ENCODE data around the gene RAF1. TPM values are rescaled to one million over a fixed set of nuclear protein-coding genes. Genes with fewer than 3 reads are reported as not detected.
"Not testable (repeated sequence)": the region's sequence is repeated elsewhere in the genome, so short reads cannot be mapped to it uniquely, and the experiment has no call there.

RAF1 gene
- total RNA-seq, 1 donor from 2014 or later: 115 TPM

GRCh38 chr3:12644331-12644937 lies 19.5 kb downstream of the RAF1 start:
- H4K20me1 ChIP-seq (ENCODE audit: low read depth): peaks cover 68% of the 10 kb centered on the region
- no peak for TF ChIP-seq EZH2 (IDR thresholded peaks at IDR 0.05)
- no peak for TF ChIP-seq EZH2phosphoT487 (IDR thresholded peaks at IDR 0.05)
- no peak for TF ChIP-seq CTCF (IDR thresholded peaks at IDR 0.05)

GRCh38 chr3:12643724-12644123 lies 20.2 kb downstream of the RAF1 start:
- no peaks in the 10 kb centered on the region for H3K36me3 ChIP-seq
- TF ChIP-seq EZH2 (IDR thresholded peaks at IDR 0.05): no peak
- TF ChIP-seq CTCF (IDR thresholded peaks at IDR 0.05): no peak
- TF ChIP-seq EZH2phosphoT487 (IDR thresholded peaks at IDR 0.05): no peak
- H2AFZ ChIP-seq (replicated peaks): no peak overlapping the region
- peaks cover 68% of the 10 kb centered on the region for H4K20me1 ChIP-seq (ENCODE audit: low read depth)
- H3K4me2 ChIP-seq: no peak overlapping the region
- H3K4me3 ChIP-seq: no peak overlapping the region
- H3K9me3 ChIP-seq (ENCODE audit: low read depth): no peaks in the 10 kb centered on the region
- Mint-ChIP-seq H3K27me3 (ENCODE audit: insufficient read depth, low read depth) (peaks cover 2% of the 10 kb centered on the region), H3K4me1 (peaks cover 8% of the 10 kb centered on the region), H3K36me3 (peaks cover 19% of the 10 kb centered on the region), H3K27ac (no peak overlapping the region), H3K4me3 (no peak overlapping the region), H3K9me3 (peaks cover 11% of the 10 kb centered on the region)
- H3F3A ChIP-seq (ENCODE audit: low read depth): no peaks in the 10 kb centered on the region
- no peaks in the 10 kb centered on the region for H3K27me3 ChIP-seq
- H3K4me1 ChIP-seq: no peaks in the 10 kb centered on the region
- H3K79me2 ChIP-seq (ENCODE audit: low read depth): peaks cover 98% of the 10 kb centered on the region
- no peak overlapping the region for H3K27ac ChIP-seq
- no peak overlapping the region for H3K9ac ChIP-seq
- DNase-seq (ENCODE audit: low spot score): no peak

More at GRCh38 chr3:12644331-12644937, 19.5 kb downstream of the RAF1 start:
- Histone ChIP-seq H3F3A (ENCODE audit: low read depth) (no peaks in the 10 kb centered on the region), H3K79me2 (ENCODE audit: low read depth) (peaks cover 98% of the 10 kb centered on the region), H3K9ac (no peak overlapping the region), H3K27ac (no peak overlapping the region), H3K4me3 (no peak overlapping the region), H2AFZ (replicated peaks) (no peak overlapping the region), H3K36me3 (no peaks in the 10 kb centered on the region), H3K4me1 (no peaks in the 10 kb centered on the region), H3K9me3 (ENCODE audit: low read depth) (no peaks in the 10 kb centered on the region), H3K27me3 (no peaks in the 10 kb centered on the region), H3K4me2 (no peak overlapping the region)
- peaks cover 15% of the 10 kb centered on the region for H3K36me3 Mint-ChIP-seq
- no peak overlapping the region for H3K4me3 Mint-ChIP-seq
- no peak overlapping the region for H3K27ac Mint-ChIP-seq
- DNase-seq (ENCODE audit: low spot score): no peak
- H3K9me3 Mint-ChIP-seq: peaks cover 7% of the 10 kb centered on the region
- H3K27me3 Mint-ChIP-seq (ENCODE audit: insufficient read depth, low read depth): peaks cover 2% of the 10 kb centered on the region
- peaks cover 8% of the 10 kb centered on the region for H3K4me1 Mint-ChIP-seq

DNA sequence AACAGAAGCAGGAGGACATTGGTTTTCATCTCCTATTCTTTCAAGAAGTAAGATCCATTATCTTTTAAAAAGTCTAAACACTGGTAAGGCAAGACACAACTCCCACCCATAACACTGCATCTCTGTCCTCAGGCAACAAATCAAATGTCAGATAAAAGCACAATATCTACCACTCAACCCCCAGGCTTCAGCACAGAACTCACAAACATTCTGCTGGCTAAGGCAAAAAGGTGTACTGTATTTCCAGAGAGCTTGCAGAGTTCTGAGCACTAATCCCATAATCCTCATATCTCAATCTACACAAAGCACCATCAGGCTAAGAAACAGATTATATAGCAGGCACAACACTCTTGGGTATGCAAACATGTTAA lies 20.9 kb downstream of the RAF1 start:
- Histone ChIP-seq H3K4me1 (no peaks in the 10 kb centered on the region), H3F3A (ENCODE audit: low read depth) (no peaks in the 10 kb centered on the region), H3K36me3 (no peaks in the 10 kb centered on the region), H3K27me3 (no peaks in the 10 kb centered on the region), H3K4me3 (no peak overlapping the region), H3K27ac (no peak overlapping the region), H3K4me2 (no peak overlapping the region), H4K20me1 (ENCODE audit: low read depth) (peaks cover 68% of the 10 kb centered on the region), H3K79me2 (ENCODE audit: low read depth) (peaks cover 98% of the 10 kb centered on the region), H3K9ac (no peak overlapping the region), H2AFZ (replicated peaks) (no peak overlapping the region), H3K9me3 (ENCODE audit: low read depth) (no peaks in the 10 kb centered on the region)
- Mint-ChIP-seq H3K4me1 (peaks cover 8% of the 10 kb centered on the region), H3K9me3 (peaks cover 11% of the 10 kb centered on the region), H3K27ac (peak overlapping the region; percentile 57), H3K36me3 (peaks cover 21% of the 10 kb centered on the region), H3K27me3 (ENCODE audit: insufficient read depth, low read depth) (peaks cover 2% of the 10 kb centered on the region), H3K4me3 (no peak overlapping the region)
- no peak for DNase-seq (ENCODE audit: low spot score)
- TF ChIP-seq EZH2phosphoT487 (IDR thresholded peaks at IDR 0.05) (no peak), CTCF (IDR thresholded peaks at IDR 0.05) (no peak), EZH2 (IDR thresholded peaks at IDR 0.05) (no peak)

GRCh38 chr3:12640853-12641252 lies 23.1 kb downstream of the RAF1 start:
- not testable (repeated sequence) for H3K9me3 ChIP-seq (ENCODE audit: low read depth); H3K4me1 Mint-ChIP-seq; DNase-seq (ENCODE audit: low spot score); H3K27ac Mint-ChIP-seq; H3K27me3 ChIP-seq; H3K4me2 ChIP-seq; H3K27ac ChIP-seq; H3K27me3 Mint-ChIP-seq (ENCODE audit: insufficient read depth, low read depth); H3K9ac ChIP-seq; H3K36me3 ChIP-seq; H3K4me1 ChIP-seq; H2AFZ ChIP-seq (replicated peaks); H3K4me3 Mint-ChIP-seq; H3F3A ChIP-seq (ENCODE audit: low read depth); H3K4me3 ChIP-seq
- Mint-ChIP-seq H3K36me3 (peaks cover 27% of the 10 kb centered on the region), H3K9me3 (peaks cover 11% of the 10 kb centered on the region)
- peaks cover 98% of the 10 kb centered on the region for H3K79me2 ChIP-seq (ENCODE audit: low read depth)
- peaks cover 71% of the 10 kb centered on the region for H4K20me1 ChIP-seq (ENCODE audit: low read depth)

Measured in neural progenitor cell (in vitro differentiated cells).